ENCODE data around the gene CADPS2. TPM values are rescaled to one million over a fixed set of nuclear protein-coding genes. Genes with fewer than 3 reads are reported as not detected.

The CADPS2 gene
- total and polyA plus RNA-seq, 2 donors (not counting 1 experiment from before 2014, with no cell fraction given): 11.5 to 32.2 TPM

GRCh38 chr7:122850528-122850927 is 35.7 kb downstream of the CADPS2 start:
- no peak overlapping the region for H2AFZ ChIP-seq (ENCODE audit: low read length)
- no peak for DNase-seq (ENCODE audit: low read depth in 2 of 2)
- no peak for TF ChIP-seq CTCF (conservative IDR thresholded peaks at IDR 0.05 in 1 of 2, IDR thresholded peaks at IDR 0.05 in 1 of 2; ENCODE audit: low read depth in 1 of 2, low read length in 2 of 2)
- no peak for TF ChIP-seq EZH2 (IDR thresholded peaks at IDR 0.05; ENCODE audit: low read length, missing control alignments)
- H3K36me3 ChIP-seq (ENCODE audit: control insufficient read depth, insufficient read depth, low read length): no peaks in the 10 kb centered on the region
- no peaks in the 10 kb centered on the region for H3K27me3 ChIP-seq (ENCODE audit: control insufficient read depth, insufficient read depth, low read length)
- H3K79me2 ChIP-seq (ENCODE audit: control insufficient read depth, insufficient read depth, low read length): no peaks in the 10 kb centered on the region
- no peaks in the 10 kb centered on the region for H4K20me1 ChIP-seq (ENCODE audit: control insufficient read depth, extremely low read depth, insufficient read depth, low read length)
- H3K9ac ChIP-seq (ENCODE audit: insufficient read depth, low read length): no peak overlapping the region
- no peak overlapping the region for H3K4me2 ChIP-seq (ENCODE audit: extremely low read depth, insufficient read depth, low read length)
- no peaks in the 10 kb centered on the region for H3K4me1 ChIP-seq (ENCODE audit: control insufficient read depth, extremely low read depth, insufficient read depth, low read length)
- no peak overlapping the region for H3K27ac ChIP-seq (ENCODE audit: insufficient read depth, low read length)
- H3K9me3 ChIP-seq (ENCODE audit: control insufficient read depth, insufficient read depth, low read depth, low read length): no peaks in the 10 kb centered on the region
- H3K4me3 ChIP-seq (replicated peaks in 1 of 4; ENCODE audit: control extremely low read depth in 1 of 4, insufficient read depth in 1 of 4, low read depth in 3 of 4, low read length in 4 of 4): no peak overlapping the region

GRCh38 chr7:122849957-122850328 is 36.3 kb downstream of the CADPS2 start:
- no peak overlapping the region for H3K9ac ChIP-seq (ENCODE audit: insufficient read depth, low read length)
- no peaks in the 10 kb centered on the region for H3K79me2 ChIP-seq (ENCODE audit: control insufficient read depth, insufficient read depth, low read length)
- no peaks in the 10 kb centered on the region for H3K36me3 ChIP-seq (ENCODE audit: control insufficient read depth, insufficient read depth, low read length)
- H4K20me1 ChIP-seq (ENCODE audit: control insufficient read depth, extremely low read depth, insufficient read depth, low read length): no peaks in the 10 kb centered on the region
- TF ChIP-seq CTCF (conservative IDR thresholded peaks at IDR 0.05 in 1 of 2, IDR thresholded peaks at IDR 0.05 in 1 of 2; ENCODE audit: low read depth in 1 of 2, low read length in 2 of 2) (no peak), EZH2 (IDR thresholded peaks at IDR 0.05; ENCODE audit: low read length, missing control alignments) (no peak)
- no peaks in the 10 kb centered on the region for H3K27me3 ChIP-seq (ENCODE audit: control insufficient read depth, insufficient read depth, low read length)
- H3K9me3 ChIP-seq (ENCODE audit: control insufficient read depth, insufficient read depth, low read depth, low read length): no peaks in the 10 kb centered on the region
- no peak overlapping the region for H3K4me3 ChIP-seq (replicated peaks in 1 of 4; ENCODE audit: control extremely low read depth in 1 of 4, insufficient read depth in 1 of 4, low read depth in 3 of 4, low read length in 4 of 4)
- H2AFZ ChIP-seq (ENCODE audit: low read length): no peak overlapping the region
- no peaks in the 10 kb centered on the region for H3K4me1 ChIP-seq (ENCODE audit: control insufficient read depth, extremely low read depth, insufficient read depth, low read length)
- H3K27ac ChIP-seq (ENCODE audit: insufficient read depth, low read length): no peak overlapping the region
- no peak overlapping the region for H3K4me2 ChIP-seq (ENCODE audit: extremely low read depth, insufficient read depth, low read length)
- DNase-seq (ENCODE audit: low read depth in 2 of 2): no peak

- Histone ChIP-seq H3K27me3 (ENCODE audit: control insufficient read depth, insufficient read depth, low read length) (no peaks in the 10 kb centered on the region), H3K4me3 (replicated peaks in 1 of 4; ENCODE audit: control extremely low read depth in 1 of 4, insufficient read depth in 1 of 4, low read depth in 3 of 4, low read length in 4 of 4) (no peak overlapping the region), H3K27ac (ENCODE audit: insufficient read depth, low read length) (no peak overlapping the region), H3K9ac (ENCODE audit: insufficient read depth, low read length) (no peak overlapping the region), H3K9me3 (ENCODE audit: control insufficient read depth, insufficient read depth, low read depth, low read length) (no peaks in the 10 kb centered on the region), H3K36me3 (ENCODE audit: control insufficient read depth, insufficient read depth, low read length) (no peaks in the 10 kb centered on the region), H4K20me1 (ENCODE audit: control insufficient read depth, extremely low read depth, insufficient read depth, low read length) (no peaks in the 10 kb centered on the region), H3K79me2 (ENCODE audit: control insufficient read depth, insufficient read depth, low read length) (no peaks in the 10 kb centered on the region), H3K4me2 (ENCODE audit: extremely low read depth, insufficient read depth, low read length) (no peak overlapping the region), H2AFZ (ENCODE audit: low read length) (no peak overlapping the region), H3K4me1 (ENCODE audit: control insufficient read depth, extremely low read depth, insufficient read depth, low read length) (no peaks in the 10 kb centered on the region)
- DNase-seq (ENCODE audit: low read depth in 2 of 2): no peak
- TF ChIP-seq CTCF (conservative IDR thresholded peaks at IDR 0.05 in 1 of 2, IDR thresholded peaks at IDR 0.05 in 1 of 2; ENCODE audit: low read depth in 1 of 2, low read length in 2 of 2): no peak
- TF ChIP-seq EZH2 (IDR thresholded peaks at IDR 0.05; ENCODE audit: low read length, missing control alignments): no peak
Measured at GRCh38 chr7:122849322-122849956, 36.8 kb downstream of the CADPS2 start.
